ENCODE results near the gene TAAR8.

TAAR8 gene

DNA sequence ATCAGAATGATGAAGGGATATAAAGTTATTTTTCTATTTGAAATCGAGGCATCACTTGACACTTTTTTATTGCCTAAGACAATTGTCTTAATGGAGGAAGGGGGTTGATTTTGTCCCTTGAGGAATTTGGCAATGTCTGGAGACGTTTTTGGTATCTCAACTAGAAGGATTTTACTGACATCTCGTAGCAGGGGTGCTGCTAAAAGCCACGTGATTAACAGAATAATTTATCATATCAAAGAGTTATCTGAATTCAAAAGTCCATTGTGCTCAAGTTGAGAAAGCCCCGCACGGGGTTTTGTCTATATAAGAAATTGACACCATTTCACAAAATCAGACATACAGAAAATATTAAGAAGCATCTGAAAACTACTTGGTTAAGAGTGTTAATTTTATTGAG lies 16.1 kb downstream of the TAAR8 start:
- TF ChIP-seq, protein P1, sequence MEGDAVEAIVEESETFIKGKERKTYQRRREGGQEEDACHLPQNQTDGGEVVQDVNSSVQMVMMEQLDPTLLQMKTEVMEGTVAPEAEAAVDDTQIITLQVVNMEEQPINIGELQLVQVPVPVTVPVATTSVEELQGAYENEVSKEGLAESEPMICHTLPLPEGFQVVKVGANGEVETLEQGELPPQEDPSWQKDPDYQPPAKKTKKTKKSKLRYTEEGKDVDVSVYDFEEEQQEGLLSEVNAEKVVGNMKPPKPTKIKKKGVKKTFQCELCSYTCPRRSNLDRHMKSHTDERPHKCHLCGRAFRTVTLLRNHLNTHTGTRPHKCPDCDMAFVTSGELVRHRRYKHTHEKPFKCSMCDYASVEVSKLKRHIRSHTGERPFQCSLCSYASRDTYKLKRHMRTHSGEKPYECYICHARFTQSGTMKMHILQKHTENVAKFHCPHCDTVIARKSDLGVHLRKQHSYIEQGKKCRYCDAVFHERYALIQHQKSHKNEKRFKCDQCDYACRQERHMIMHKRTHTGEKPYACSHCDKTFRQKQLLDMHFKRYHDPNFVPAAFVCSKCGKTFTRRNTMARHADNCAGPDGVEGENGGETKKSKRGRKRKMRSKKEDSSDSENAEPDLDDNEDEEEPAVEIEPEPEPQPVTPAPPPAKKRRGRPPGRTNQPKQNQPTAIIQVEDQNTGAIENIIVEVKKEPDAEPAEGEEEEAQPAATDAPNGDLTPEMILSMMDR (IDR thresholded peaks at IDR 0.05; ENCODE audit: low read depth, low read length) = no peak
- no peak for DNase-seq (ENCODE audit: low read depth in 2 of 2)
- H3K4me3 ChIP-seq (replicated peaks in 1 of 2; ENCODE audit: low read depth in 2 of 2, low read length in 2 of 2) = no peak overlapping the region

DNA sequence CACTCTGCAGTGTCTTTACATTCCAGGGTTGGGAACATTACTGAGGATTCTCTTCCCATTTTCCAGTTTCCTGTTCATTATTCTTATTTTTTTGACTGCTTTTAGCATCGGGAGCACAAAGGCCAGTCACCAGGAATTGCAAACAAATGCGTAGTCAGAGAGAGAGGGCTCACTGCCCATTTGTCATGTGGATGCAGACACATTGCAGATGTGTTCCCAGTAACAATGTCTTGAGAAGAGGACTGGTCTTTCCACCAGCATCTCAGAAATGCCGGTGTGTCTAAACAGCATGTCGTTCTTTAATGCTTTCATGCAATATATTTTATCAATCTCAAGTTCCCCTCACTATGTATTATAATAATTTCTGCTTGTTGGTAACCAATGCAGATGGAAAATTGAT lies 16.7 kb downstream of the TAAR8 start:
- no peak overlapping the region for H3K4me3 ChIP-seq (replicated peaks in 1 of 2; ENCODE audit: low read depth in 2 of 2, low read length in 2 of 2)
- DNase-seq (ENCODE audit: low read depth in 2 of 2) = no peak
- TF ChIP-seq, protein P1 (IDR thresholded peaks at IDR 0.05; ENCODE audit: low read depth, low read length) = no peak

DNA sequence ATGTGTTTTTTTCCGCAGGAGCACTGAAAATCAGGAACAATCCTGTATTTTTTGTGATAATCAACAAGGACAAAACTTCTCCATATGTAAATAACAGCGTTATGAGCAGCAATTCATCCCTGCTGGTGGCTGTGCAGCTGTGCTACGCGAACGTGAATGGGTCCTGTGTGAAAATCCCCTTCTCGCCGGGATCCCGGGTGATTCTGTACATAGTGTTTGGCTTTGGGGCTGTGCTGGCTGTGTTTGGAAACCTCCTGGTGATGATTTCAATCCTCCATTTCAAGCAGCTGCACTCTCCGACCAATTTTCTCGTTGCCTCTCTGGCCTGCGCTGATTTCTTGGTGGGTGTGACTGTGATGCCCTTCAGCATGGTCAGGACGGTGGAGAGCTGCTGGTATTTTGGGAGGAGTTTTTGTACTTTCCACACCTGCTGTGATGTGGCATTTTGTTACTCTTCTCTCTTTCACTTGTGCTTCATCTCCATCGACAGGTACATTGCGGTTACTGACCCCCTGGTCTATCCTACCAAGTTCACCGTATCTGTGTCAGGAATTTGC lies 17.8 kb downstream of the TAAR8 start, which contains the start of gene TAAR6:
Gene TAAR6 (plus strand): TSS at position 102 of the 557 bp plus-strand sequence. CDS start 0 bp downstream, at position 102.
- H3K4me3 ChIP-seq (replicated peaks in 1 of 2; ENCODE audit: low read depth in 2 of 2, low read length in 2 of 2) = no peak within 1 kb of the TSS
- TF ChIP-seq, protein P1 (IDR thresholded peaks at IDR 0.05; ENCODE audit: low read depth, low read length) = no peak
- no peak for DNase-seq (ENCODE audit: low read depth in 2 of 2)

DNA sequence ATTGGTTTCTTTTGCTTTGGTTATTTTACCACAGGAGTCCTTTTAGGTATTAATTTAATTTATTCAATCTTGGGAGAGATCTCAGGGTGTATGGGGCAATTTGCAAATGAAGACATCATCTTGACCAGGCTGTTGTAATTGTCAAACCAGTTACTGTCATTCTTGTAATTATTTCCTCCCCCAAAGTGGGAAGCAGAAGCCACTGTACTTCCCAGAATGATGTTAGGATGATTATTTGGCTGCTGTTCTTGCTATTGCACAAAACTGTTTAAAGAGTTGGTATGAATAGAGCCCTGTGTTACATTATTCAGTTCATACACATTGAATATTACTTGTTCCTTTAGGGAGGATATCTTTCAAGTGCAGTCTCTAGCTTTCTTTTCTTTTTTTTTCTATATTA lies 19.3 kb downstream of the TAAR8 start:
- no peak overlapping the region for H3K4me3 ChIP-seq (replicated peaks in 1 of 2; ENCODE audit: low read depth in 2 of 2, low read length in 2 of 2)
- TF ChIP-seq, protein P1 (IDR thresholded peaks at IDR 0.05; ENCODE audit: low read depth, low read length) = no peak
- DNase-seq (ENCODE audit: low read depth in 2 of 2) = no peak

DNA sequence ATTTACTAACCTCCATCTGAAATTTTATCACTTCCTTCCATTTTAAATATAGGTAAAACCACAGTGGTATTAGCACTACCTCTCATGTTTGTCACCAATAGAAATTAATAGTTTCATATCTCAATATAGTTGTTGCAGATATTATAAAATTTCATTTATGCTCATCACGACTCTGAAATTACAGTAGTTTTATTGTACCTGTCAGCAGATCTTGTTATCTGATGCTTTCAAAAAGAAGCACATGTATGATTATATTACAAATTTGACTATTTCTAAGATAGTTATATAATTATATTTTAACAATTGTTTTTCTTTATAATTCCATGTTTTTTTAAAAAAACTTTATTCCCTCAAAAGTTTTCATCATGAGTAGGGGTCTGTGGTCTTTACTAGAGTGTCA lies 32.2 kb downstream of the TAAR8 start:
- TF ChIP-seq, protein P1 (IDR thresholded peaks at IDR 0.05; ENCODE audit: low read depth, low read length) = no peak
- no peak overlapping the region for H3K4me3 ChIP-seq (replicated peaks in 1 of 2; ENCODE audit: low read depth in 2 of 2, low read length in 2 of 2)
- DNase-seq (ENCODE audit: low read depth in 2 of 2) = no peak

DNA sequence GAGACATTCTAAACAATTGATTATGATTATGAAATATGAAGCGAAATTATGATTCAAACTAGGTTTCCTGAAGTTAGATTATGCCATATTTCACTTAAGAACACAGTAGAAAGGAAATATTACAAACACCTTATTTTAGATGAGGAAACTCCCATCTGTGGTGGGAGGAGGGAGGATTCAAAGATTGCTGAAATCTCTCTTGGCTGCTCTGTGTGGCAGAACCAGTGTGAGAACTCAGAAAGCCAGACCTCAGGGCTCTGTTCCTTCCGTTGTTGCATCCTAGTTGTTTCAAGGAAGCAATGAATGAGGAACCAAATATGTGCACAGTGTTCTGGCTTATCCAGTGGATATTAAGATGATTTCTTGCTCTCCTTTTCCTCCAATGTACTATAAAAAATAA lies 35.0 kb downstream of the TAAR8 start:
- DNase-seq (ENCODE audit: low read depth in 2 of 2) = no peak

More for the DNA sequence above, 35.0 kb downstream of the TAAR8 start:
- TF ChIP-seq, protein P1 (IDR thresholded peaks at IDR 0.05; ENCODE audit: low read depth, low read length) = no peak
- H3K4me3 ChIP-seq (replicated peaks in 1 of 2; ENCODE audit: low read depth in 2 of 2, low read length in 2 of 2) = no peak overlapping the region
